HepG2 (cell line): ENCODE data around the gene LIPT2. TPM values are rescaled to one million over a fixed set of nuclear protein-coding genes. Genes with fewer than 3 reads are reported as not detected.

ENCODE experiments used
- ATAC-seq: fragments of 200-7000 bp; cut with Tn5 transposase; 3 replicates; pipeline ENCODE4 v1.9.1; 2020; ENCODE audit warnings: mild to moderate bottlenecking, moderate library complexity
- BruUV-seq: library from RNA; stranded (reverse); fragments of 400-500 nt; replicated peaks from 2 replicates; lab custom pipeline; 2021; lab: Mats Ljungman, UMichigan
- CTCF ChIA-PET: fragments of 300-600 bp; formaldehyde crosslinking; extraction: SDS; loops from one replicate; lab custom pipeline; 2021; ENCODE audit warnings: low total read pairs, inconsistent platforms, low intra/inter-chr PET ratio; lab: Yijun Ruan, JAX
- POLR2A ChIA-PET: fragments of 350-600 bp; sonication (Branson Sonifier 250); formaldehyde crosslinking; loops from one replicate; lab custom pipeline; 2020; ENCODE audit warnings: antibody characterized with exemption, inconsistent platforms; lab: Yijun Ruan, JAX
- DNase-seq: peaks from one replicate; pipeline ENCODE4 v3.0.0-alpha.2; 2015; ENCODE audit warnings: low spot score
- FAIRE-seq: peaks from 3 replicates; lab custom pipeline; 2011; peaks lifted over from hg19 to GRCh38; lab: Jason Lieb, UNC
- H2AFZ ChIP-seq: one replicate; pipeline ENCODE4 v1.6.1; 2011; ENCODE audit warnings: low read length, inconsistent platforms
- H3K27ac ChIP-seq: fragments of 300-600 bp; 3 replicates; pipeline ENCODE4 v1.8.0; 2011; ENCODE audit warnings: mixed run types, mild to moderate bottlenecking, mixed read lengths, low read length, inconsistent platforms; ENCODE audit not compliant: insufficient read depth; ENCODE audit errors: extremely low read length
- H3K27me3 ChIP-seq, 2 experiments: fragments of 200-600 bp in 1 of 2; 2 replicates in 1 of 2; 3 replicates in 1 of 2; pipeline versions ENCODE4 v1.6.0 to v1.8.0; 2011; ENCODE audit warnings: low read length in 2 of 2, mild to moderate bottlenecking in 2 of 2, moderate library complexity in 2 of 2, inconsistent platforms in 1 of 2; ENCODE audit not compliant: insufficient read depth in 2 of 2, control insufficient read depth in 1 of 2
- H3K36me3 ChIP-seq, 2 experiments: fragments of 200-600 bp in 1 of 2; replicated peaks in 1 of 2; 2 replicates in 1 of 2; 3 replicates in 1 of 2; pipeline versions ENCODE4 v1.5.1 to v1.8.0; 2011; ENCODE audit warnings: low read length in 2 of 2, inconsistent platforms in 1 of 2; ENCODE audit not compliant: insufficient read depth in 2 of 2, control insufficient read depth in 1 of 2
- H3K4me1 ChIP-seq: 2 replicates; pipeline ENCODE4 v1.5.1; 2012; ENCODE audit warnings: low read length, inconsistent platforms; ENCODE audit not compliant: insufficient read depth
- H3K4me2 ChIP-seq: 2 replicates; pipeline ENCODE4 v1.6.0; 2011; ENCODE audit warnings: low read depth, low read length, inconsistent platforms
- H3K4me3 ChIP-seq, 3 experiments: fragments of 200-600 bp in 1 of 3; sonication (generic), shearing (Covaris generic) in 1 of 3; replicated peaks in 1 of 3; 2 replicates each; pipeline ENCODE4 v1.5.1; 2011 to 2016; ENCODE audit warnings: low read length in 3 of 3, inconsistent platforms in 2 of 3, low read depth in 2 of 3, mild to moderate bottlenecking in 2 of 3, control low read depth in 1 of 3, mixed read lengths in 1 of 3; ENCODE audit not compliant: insufficient read depth in 1 of 3
- H3K79me2 ChIP-seq: one replicate; pipeline ENCODE4 v1.6.1; 2011; ENCODE audit warnings: low read length, inconsistent platforms; ENCODE audit not compliant: insufficient read depth
- H3K9ac ChIP-seq: 2 replicates; pipeline ENCODE4 v1.6.0; 2011; ENCODE audit warnings: mild to moderate bottlenecking, low read depth, low read length, inconsistent platforms; ENCODE audit not compliant: insufficient read depth
- H3K9me3 ChIP-seq: 2 replicates; pipeline ENCODE4 v1.5.1; 2012; ENCODE audit warnings: mild to moderate bottlenecking, low read length
- H4K20me1 ChIP-seq: 2 replicates; pipeline ENCODE4 v1.6.0; 2011; ENCODE audit warnings: inconsistent platforms, mild to moderate bottlenecking, low read length, moderate library complexity; ENCODE audit not compliant: insufficient read depth
- KLF6 ChIP-seq: IDR thresholded peaks from 2 replicates; pipeline ENCODE4 v1.8.0; 2016; ENCODE audit warnings: missing biosample characterization, missing genetic modification reagents
- MIER3 ChIP-seq: IDR thresholded peaks from 2 replicates; pipeline ENCODE4 v1.6.1; 2016; ENCODE audit warnings: missing compliant biosample characterization, borderline replicate concordance
- NBN ChIP-seq: fragments of 450-650 bp; conservative IDR thresholded peaks from 2 replicates; pipeline ENCODE4 v1.6.1; 2017
- NONO ChIP-seq, 2 experiments: fragments of 450-650 bp in 1 of 2; sonication (generic) in 1 of 2; formaldehyde crosslinking in 1 of 2; IDR thresholded peaks in 1 of 2; conservative IDR thresholded peaks in 1 of 2; 2 replicates each; pipeline versions ENCODE4 v1.6.1 to v1.8.0; 2017 to 2022; ENCODE audit warnings: mild to moderate bottlenecking in 1 of 2, missing genetic modification reagents in 1 of 2, moderate library complexity in 1 of 2
- PBX2 ChIP-seq: IDR thresholded peaks from 2 replicates; pipeline ENCODE4 v1.6.1; 2016; ENCODE audit warnings: control low read depth
- SALL2 ChIP-seq: sonication (generic); formaldehyde crosslinking; IDR thresholded peaks from 2 replicates; pipeline ENCODE4 v1.8.1; 2023; ENCODE audit warnings: mild to moderate bottlenecking, missing genetic modification reagents, inconsistent platforms
- SMAD9 ChIP-seq: sonication (generic); formaldehyde crosslinking; IDR thresholded peaks from 2 replicates; pipeline ENCODE4 v1.5.1; 2020; ENCODE audit warnings: mild to moderate bottlenecking, missing genetic modification reagents
- SNRNP70 ChIP-seq: fragments of 200-400 bp; formaldehyde crosslinking; IDR thresholded peaks from 2 replicates; pipeline ENCODE4 v1.6.1; 2017; ENCODE audit warnings: mild to moderate bottlenecking, low read depth, low read length, moderate library complexity
- SP1 ChIP-seq, 2 experiments: fragments of 450-650 bp in 1 of 2; sonication (generic) in 1 of 2; formaldehyde crosslinking in 1 of 2; IDR thresholded peaks; 2 replicates each; pipeline versions ENCODE4 v1.4.0 to v1.6.1; 2016 to 2020; ENCODE audit warnings: missing genetic modification reagents in 1 of 2
- SUZ12 ChIP-seq: fragments of 150-350 bp; IDR thresholded peaks from 2 replicates; pipeline ENCODE4 v1.6.1; 2014; ENCODE audit warnings: low read depth, low read length
- XBP1 ChIP-seq: sonication (generic); formaldehyde crosslinking; IDR thresholded peaks from 2 replicates; pipeline ENCODE4 v1.5.0; 2020; ENCODE audit warnings: missing genetic modification reagents
- ZFP41 ChIP-seq: sonication (generic); formaldehyde crosslinking; IDR thresholded peaks from 2 replicates; pipeline ENCODE4 v1.4.0; 2020; ENCODE audit warnings: mild to moderate bottlenecking, missing genetic modification reagents, borderline replicate concordance
- ZFX ChIP-seq: sonication (generic); formaldehyde crosslinking; IDR thresholded peaks from 2 replicates; pipeline ENCODE4 v1.4.0; 2020; ENCODE audit warnings: mild to moderate bottlenecking, low read depth, missing genetic modification reagents, moderate library complexity
- ZNF10 ChIP-seq: sonication (generic); formaldehyde crosslinking; IDR thresholded peaks from 2 replicates; pipeline ENCODE4 v1.4.0; 2020; ENCODE audit warnings: mild to moderate bottlenecking, low read depth, missing genetic modification reagents, borderline replicate concordance
- ZNF143 ChIP-seq: sonication (generic); formaldehyde crosslinking; IDR thresholded peaks from 2 replicates; pipeline ENCODE4 v1.4.0; 2020; ENCODE audit warnings: missing genetic modification reagents
- WGBS: methylation state at CpG from one replicate; pipeline ENCODE4 v1.1.6; 2017; ENCODE audit warnings: low lambda C conversion rate; 5-methylcytosine and 5-hydroxymethylcytosine counted together
- in situ Hi-C: cut with HindIII; loops from 2 replicates; pipeline ENCODE4 v1.10.0; 2017; ENCODE audit warnings: low pct_unique_long_range_greater_than_20kb; ENCODE audit not compliant: extremely low pct_ligation_motif_present
- intact Hi-C: fragments of 100-400 bp; cut with micrococcal nuclease; formaldehyde crosslinking; loops from one replicate; pipeline ENCODE4 v1.10.0; 2022; ENCODE audit not compliant: unreplicated experiment
- polyA plus RNA-seq, 8 experiments: library from polyadenylated mRNA; depleted of rRNA in 3 of 8; stranded (reverse) in 7 of 8; unstranded in 1 of 8; fragments of >200 nt; fragmentation: Illumina TruSeq in 4 of 8; extraction: Trizol in 4 of 8; gene quantifications; 2 replicates each; pipeline versions ENCODE4 v1.2.1 to v1.2.3, GENCODE V29; 2011 to 2016; ENCODE audit warnings: low read depth in 4 of 8, missing spikeins in 1 of 8, mixed read lengths in 1 of 8; ENCODE audit not compliant: insufficient read depth in 1 of 8
- total RNA-seq, 5 experiments: library from RNA; depleted of rRNA; stranded (reverse); fragments of >200 nt; fragmentation: Illumina TruSeq; extraction: Trizol; gene quantifications; 2 replicates each; pipeline ENCODE4 v1.2.3, GENCODE V29; 2016; ENCODE audit warnings: low read depth in 1 of 5

LIPT2 gene
- total and polyA plus RNA-seq, 2 of the 13 experiments (the other 11 are each of a cell fraction or from before 2014, with no cell fraction given), result 3.0 to 5.6 TPM

GRCh38 chr11:74470526-74470925 lies 23.0 kb downstream of the LIPT2 start:
- Histone ChIP-seq H3K27ac (no peak overlapping the region), H3K4me2 (no peak overlapping the region), H3K9ac (no peak overlapping the region), H3K27me3 (0 out of 5 replicates have a peak, but pooled peaks cover 0 to 1% of the 10 kb centered on the region in 2 experiments), H3K4me3 (no peak overlapping the region), H3K4me1 (peaks cover 26% of the 10 kb centered on the region), H3K36me3 (no peaks in the 10 kb centered on the region), H4K20me1 (no peaks in the 10 kb centered on the region), H3K9me3 (no peaks in the 10 kb centered on the region), H2AFZ (no peak overlapping the region), H3K79me2 (no peaks in the 10 kb centered on the region)
- in situ Hi-C loops, result no loop called here
- no peak for ATAC-seq
- ChIA-PET CTCF (no interaction called here), POLR2A (interaction anchor here (1.3 kb wide), 1 partner anchor 23 kb away, joined by 4 read pairs; the partner anchor contains the start of gene LIPT2)
- TF ChIP-seq XBP1 (no peak), SALL2 (CRISPR knock-in tag) (no peak), ZFP41 (no peak), PBX2 (CRISPR knock-in tag) (no peak), SUZ12 (no peak), MIER3 (no peak), NONO (IDR thresholded peaks at IDR 0.05) (no peak), NONO (CRISPR knock-in tag; conservative IDR thresholded peaks at IDR 0.05) (no peak), SNRNP70 (no peak), ZFX (no peak), ZNF10 (CRISPR knock-in tag) (no peak), KLF6 (CRISPR knock-in tag) (no peak), SMAD9 (CRISPR knock-in tag) (no peak), NBN (no peak), SP1 (IDR thresholded peaks at IDR 0.05) (no peak), SP1 (CRISPR knock-in tag; IDR thresholded peaks at IDR 0.05) (no peak), ZNF143 (CRISPR knock-in tag) (no peak)
- WGBS, result 0% methylated on average over 2 of the region's 2 CpGs
- no peak for DNase-seq
- intact Hi-C loops, result no loop called here
- no TSS peak for BruUV-seq
- FAIRE-seq, result no peak
